CD8-positive, alpha-beta memory T cell (primary cell): ENCODE results near the gene RSU1. TPM values are rescaled to one million over a fixed set of nuclear protein-coding genes. Genes with fewer than 3 reads are reported as not detected.

Source experiments
- CTCF ChIA-PET: fragments of 350-600 bp; sonication (Branson Sonifier 250); formaldehyde crosslinking; loops from one replicate; lab custom pipeline; 2021; ENCODE audit warnings: antibody characterized with exemption; lab: Charles Lee
- POLR2A ChIA-PET: fragments of 350-600 bp; sonication (Branson Sonifier 250); formaldehyde crosslinking; loops from one replicate; lab custom pipeline; 2021; ENCODE audit warnings: antibody characterized with exemption; lab: Charles Lee
- DNase-seq, 5 donors: peaks; one replicate each; pipeline versions ENCODE4 v3.0.0 to v3.0.0-alpha.2; 2020 to 2022; ENCODE audit warnings: mixed read lengths in 1 of 5
- H3K27ac ChIP-seq: one replicate; pipeline ENCODE4 v1.7.0; 2013; ENCODE audit warnings: low read depth, mild to moderate bottlenecking, low read length, moderate library complexity
- H3K27me3 ChIP-seq: 2 replicates; pipeline ENCODE4 v1.7.0; 2013; ENCODE audit warnings: low read length, mild to moderate bottlenecking; ENCODE audit not compliant: insufficient read depth, poor library complexity, severe bottlenecking
- H3K36me3 ChIP-seq: 2 replicates; pipeline ENCODE4 v1.7.0; 2013; ENCODE audit warnings: mild to moderate bottlenecking, low read length, moderate library complexity; ENCODE audit not compliant: insufficient read depth
- H3K4me1 ChIP-seq: 2 replicates; pipeline ENCODE4 v1.7.0; 2013; ENCODE audit warnings: mild to moderate bottlenecking, low read length, moderate library complexity; ENCODE audit not compliant: insufficient read depth
- H3K4me3 ChIP-seq: 2 replicates; pipeline ENCODE4 v1.7.0; 2013; ENCODE audit warnings: mild to moderate bottlenecking, low read length
- H3K9me3 ChIP-seq: 2 replicates; pipeline ENCODE4 v1.7.0; 2013; ENCODE audit warnings: mild to moderate bottlenecking, low read length
- H3K27ac Mint-ChIP-seq, 8 donors: one replicate each; pipeline ENCODE4 v1.8.0; 2020 to 2021; ENCODE audit warnings: mixed read lengths in 8 of 8, mild to moderate bottlenecking in 6 of 8, inconsistent platforms in 3 of 8, moderate library complexity in 3 of 8
- H3K27me3 Mint-ChIP-seq, 2 donors: one replicate each; pipeline ENCODE4 v1.8.0; 2020 to 2021; ENCODE audit warnings: mixed read lengths in 2 of 2, mild to moderate bottlenecking in 1 of 2, moderate library complexity in 1 of 2
- H3K36me3 Mint-ChIP-seq, 3 donors: one replicate each; pipeline ENCODE4 v1.8.0; 2020 to 2021; ENCODE audit warnings: mixed read lengths in 3 of 3, inconsistent platforms in 1 of 3, mild to moderate bottlenecking in 1 of 3
- H3K4me1 Mint-ChIP-seq, 3 donors: one replicate each; pipeline ENCODE4 v1.8.0; 2020 to 2021; ENCODE audit warnings: mixed read lengths in 3 of 3, inconsistent platforms in 1 of 3, mild to moderate bottlenecking in 1 of 3
- H3K4me3 Mint-ChIP-seq, 7 donors: one replicate each; pipeline ENCODE4 v1.8.0; 2020 to 2021; ENCODE audit warnings: mixed read lengths in 7 of 7, mild to moderate bottlenecking in 6 of 7, moderate library complexity in 4 of 7, inconsistent platforms in 2 of 7
- H3K9me3 Mint-ChIP-seq, 5 donors: one replicate each; pipeline ENCODE4 v1.8.0; 2020 to 2022; ENCODE audit warnings: mixed read lengths in 5 of 5, mild to moderate bottlenecking in 3 of 5, moderate library complexity in 2 of 5, inconsistent platforms in 1 of 5
- polyA plus RNA-seq: library from polyadenylated mRNA; unstranded; fragments of 300-500 nt; fragmentation: Illumina TruSeq; gene quantifications from one replicate; pipeline ENCODE4 v1.2.3, GENCODE V29; 2021
- total RNA-seq, 2 experiments: library from RNA; stranded (reverse); gene quantifications; one replicate each; pipeline ENCODE4 v1.2.3, GENCODE V29; 2021

RSU1 gene
- total and polyA plus RNA-seq, 3 experiments from 2014 or later: 66.4 to 132 (median 68.5) TPM

DNA sequence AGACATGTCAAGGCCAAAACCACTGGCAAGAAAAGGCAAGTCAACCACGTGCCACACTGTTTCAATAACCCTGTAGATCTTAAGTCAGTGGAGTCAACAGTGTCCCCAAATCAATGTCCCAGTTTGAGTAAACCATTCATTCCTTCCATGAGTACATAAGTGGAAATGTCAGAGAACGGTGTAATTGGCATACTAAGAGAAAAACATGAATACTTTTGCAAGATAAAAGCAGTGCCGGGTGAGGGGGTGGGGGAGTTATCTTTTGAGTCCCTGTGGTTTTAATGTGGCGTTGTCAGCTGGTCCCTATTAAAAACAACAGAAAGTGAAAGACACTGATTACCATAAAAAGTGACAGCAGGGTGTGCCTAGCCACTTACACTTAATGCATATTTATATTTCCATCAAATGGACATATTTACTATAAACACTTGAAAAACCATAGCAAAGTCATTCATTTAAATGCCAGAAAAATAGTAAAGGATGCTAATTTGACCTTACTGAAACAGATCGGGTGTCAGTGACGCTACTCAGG lies 37.8 kb downstream of the RSU1 start:
- peak overlapping the region in 3 of 7 donors; percentile 13 to 52 (median 15) for H3K4me3 Mint-ChIP-seq
- Histone ChIP-seq H3K27me3 (no peaks in the 10 kb centered on the region), H3K4me3 (no peak overlapping the region), H3K9me3 (no peaks in the 10 kb centered on the region), H3K4me1 (peaks cover 14% of the 10 kb centered on the region), H3K27ac (no peak overlapping the region), H3K36me3 (no peaks in the 10 kb centered on the region)
- H3K4me1 Mint-ChIP-seq: peaks cover 26 to 39% (median 36%) of the 10 kb centered on the region in 3 donors
- no peaks in the 10 kb centered on the region for H3K27me3 Mint-ChIP-seq
- peak overlapping the region; percentile 64 to 91 (median 77) for H3K27ac Mint-ChIP-seq
- no peaks in the 10 kb centered on the region for H3K9me3 Mint-ChIP-seq
- ChIA-PET POLR2A (no interaction called here), CTCF (no interaction called here)
- DNase-seq: peak in 3 of 5 donors; percentile 29 to 51 (median 30)
- H3K36me3 Mint-ChIP-seq: peaks cover 0 to 33% (median 12%) of the 10 kb centered on the region in 3 donors

DNA sequence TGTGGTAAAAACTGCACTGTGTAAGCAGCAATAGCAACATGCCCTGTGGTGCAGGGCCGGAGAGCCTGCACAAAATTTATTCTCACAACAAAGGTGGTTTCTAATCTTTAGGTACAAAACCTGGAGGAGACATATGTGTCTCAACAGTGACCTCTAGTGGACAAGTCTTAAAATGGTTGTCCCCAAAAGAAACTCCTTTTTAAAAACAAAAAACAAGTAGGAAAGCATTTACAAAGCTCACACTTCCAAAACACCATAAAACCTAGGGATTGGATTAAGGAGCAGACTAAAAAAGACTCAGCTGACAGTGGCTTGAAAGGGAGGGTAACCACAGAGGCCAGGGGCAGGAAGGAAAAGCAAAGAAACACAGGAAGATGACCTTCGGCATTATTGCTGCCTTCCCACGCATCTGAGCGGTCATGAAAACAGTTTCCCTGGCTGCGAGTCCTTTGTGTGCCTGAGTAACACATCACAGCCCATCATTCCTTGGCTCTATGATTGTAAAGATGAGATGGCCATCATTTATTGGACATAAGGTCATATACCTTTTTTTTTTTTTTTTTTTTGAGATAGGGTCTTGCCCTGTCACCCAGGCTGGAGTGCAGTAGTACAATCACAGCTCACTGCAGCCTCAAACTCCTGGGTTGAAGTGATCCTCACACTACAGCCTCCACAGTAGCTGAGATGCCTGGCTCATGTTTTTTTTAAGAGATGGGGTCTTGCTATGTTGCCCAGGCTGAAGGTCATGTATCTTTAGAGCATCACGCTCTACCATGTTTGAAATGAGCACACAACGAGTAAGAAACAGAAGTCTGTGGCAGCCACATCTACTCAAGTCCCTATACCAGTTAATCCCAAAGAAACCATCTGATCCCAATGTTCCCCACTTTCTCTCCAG lies 39.5 kb downstream of the RSU1 start:
- Mint-ChIP-seq H3K4me1 (peaks cover 29 to 39% (median 36%) of the 10 kb centered on the region in 3 donors), H3K36me3 (peaks cover 0 to 39% (median 12%) of the 10 kb centered on the region in 3 donors), H3K27me3 (no peaks in the 10 kb centered on the region), H3K4me3 (peak overlapping the region in 1 of 7 donors; percentile 43), H3K9me3 (no peaks in the 10 kb centered on the region), H3K27ac (peak overlapping the region; percentile 58 to 93 (median 88))
- Histone ChIP-seq H3K4me3 (no peak overlapping the region), H3K9me3 (no peaks in the 10 kb centered on the region), H3K36me3 (no peaks in the 10 kb centered on the region), H3K4me1 (peaks cover 14% of the 10 kb centered on the region), H3K27me3 (no peaks in the 10 kb centered on the region), H3K27ac (no peak overlapping the region)
- peak in 2 of 5 donors; percentile 47 to 50 for DNase-seq
- ChIA-PET POLR2A (no interaction called here), CTCF (interaction anchor here (0.6 to 2.5 kb wide), 11 partner anchors 9 to 875 kb away, joined by 3 to 10 read pairs (median 3); partner anchors contain the start of gene RSU1)

DNA sequence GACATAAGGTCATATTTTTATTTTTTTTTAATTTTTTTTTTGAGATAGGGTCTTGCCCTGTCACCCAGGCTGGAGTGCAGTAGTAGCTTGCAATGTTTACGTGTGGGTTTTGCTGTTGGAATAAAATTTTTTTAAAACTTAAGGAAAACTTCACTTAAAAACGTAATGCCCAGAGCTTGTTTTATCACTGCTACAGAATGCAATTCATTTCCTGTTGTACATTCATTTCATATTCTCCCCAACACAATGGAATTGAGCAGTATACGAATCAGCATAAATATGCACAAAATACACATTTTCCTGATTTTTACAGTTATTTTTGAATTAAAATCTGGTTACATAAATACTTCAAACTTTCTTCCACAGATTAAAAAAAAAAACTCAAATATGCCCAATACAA lies 40.3 kb downstream of the RSU1 start:
- Mint-ChIP-seq H3K27me3 (no peaks in the 10 kb centered on the region), H3K9me3 (no peaks in the 10 kb centered on the region), H3K36me3 (peaks cover 0 to 38% (median 9%) of the 10 kb centered on the region in 3 donors), H3K27ac (peak overlapping the region in 1 of 8 donors; percentile 50), H3K4me1 (peaks cover 31 to 43% (median 39%) of the 10 kb centered on the region in 3 donors), H3K4me3 (no peak overlapping the region)
- Histone ChIP-seq H3K27ac (no peak overlapping the region), H3K36me3 (no peaks in the 10 kb centered on the region), H3K4me3 (no peak overlapping the region), H3K27me3 (no peaks in the 10 kb centered on the region), H3K9me3 (no peaks in the 10 kb centered on the region), H3K4me1 (peaks cover 14% of the 10 kb centered on the region)
- ChIA-PET POLR2A (no interaction called here), CTCF (interaction anchor here (0.9 to 2.5 kb wide), 5 partner anchors 9 to 874 kb away, joined by 3 to 10 read pairs (median 6); no protein-coding TSS in a partner anchor)
- no peak for DNase-seq

DNA sequence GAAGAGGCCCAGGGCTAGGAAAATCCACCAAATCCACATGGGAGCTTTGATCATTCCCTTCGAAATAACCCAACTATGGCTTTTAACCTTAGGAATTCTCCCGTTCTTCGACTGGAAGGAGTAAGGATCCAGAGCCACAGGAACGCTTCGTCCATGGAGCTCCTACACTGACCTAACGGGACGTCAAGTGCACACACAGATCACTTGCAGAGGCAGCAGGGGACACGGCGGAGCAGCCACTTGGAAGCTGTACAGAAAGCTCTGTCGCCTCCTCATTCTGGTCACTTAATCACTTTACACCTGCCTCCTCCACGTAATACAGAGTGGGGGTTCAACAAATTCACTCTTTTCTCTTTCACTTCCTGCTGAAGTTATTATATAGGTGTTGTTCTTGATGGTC lies 43.9 kb downstream of the RSU1 start:
- DNase-seq: no peak
- CTCF ChIA-PET: no interaction called here
- H3K4me1 Mint-ChIP-seq: peaks cover 15 to 33% (median 29%) of the 10 kb centered on the region in 3 donors

DNA sequence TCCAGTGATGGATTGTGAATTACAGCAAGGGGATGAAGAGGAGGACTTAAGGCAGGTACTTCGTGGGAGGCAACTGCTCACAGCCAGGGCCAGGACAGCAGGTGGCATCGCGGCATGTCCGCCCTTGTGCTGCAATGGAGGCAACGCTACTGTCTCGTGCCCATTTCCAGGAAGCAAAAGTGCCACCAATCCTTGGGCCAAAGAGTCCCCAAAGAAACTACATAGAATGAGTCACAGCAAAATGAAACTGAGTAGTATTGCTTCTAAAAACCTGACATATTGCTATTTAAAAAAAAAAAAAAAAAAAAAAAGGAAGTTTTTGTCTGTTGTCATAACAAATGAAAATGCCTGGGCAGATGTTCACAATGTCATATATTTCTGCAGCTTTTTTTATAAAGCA lies 46.6 kb downstream of the RSU1 start:
- H3K4me1 Mint-ChIP-seq: peaks cover 15 to 36% (median 34%) of the 10 kb centered on the region in 3 donors
- H3K27ac Mint-ChIP-seq: peak overlapping the region in 1 of 8 donors; percentile 6
- Histone ChIP-seq H3K27ac (no peak overlapping the region), H3K9me3 (no peaks in the 10 kb centered on the region), H3K4me3 (no peak overlapping the region), H3K36me3 (no peaks in the 10 kb centered on the region), H3K4me1 (no peaks in the 10 kb centered on the region), H3K27me3 (no peaks in the 10 kb centered on the region)
- H3K36me3 Mint-ChIP-seq: peaks cover 0 to 34% (median 16%) of the 10 kb centered on the region in 3 donors
- ChIA-PET POLR2A (no interaction called here), CTCF (no interaction called here)
- no peaks in the 10 kb centered on the region for H3K9me3 Mint-ChIP-seq
- no peak for DNase-seq
- H3K4me3 Mint-ChIP-seq: no peak overlapping the region
- no peaks in the 10 kb centered on the region for H3K27me3 Mint-ChIP-seq

More for the DNA sequence above, 43.9 kb downstream of the RSU1 start:
- POLR2A ChIA-PET: no interaction called here
- Mint-ChIP-seq H3K9me3 (no peaks in the 10 kb centered on the region), H3K27me3 (no peaks in the 10 kb centered on the region), H3K4me3 (no peak overlapping the region), H3K36me3 (peaks cover 0 to 36% (median 14%) of the 10 kb centered on the region in 3 donors), H3K27ac (peak overlapping the region in 1 of 8 donors; percentile 36)
- Histone ChIP-seq H3K36me3 (no peaks in the 10 kb centered on the region), H3K4me3 (no peak overlapping the region), H3K4me1 (peaks cover 7% of the 10 kb centered on the region), H3K9me3 (no peaks in the 10 kb centered on the region), H3K27ac (no peak overlapping the region), H3K27me3 (no peaks in the 10 kb centered on the region)

DNA sequence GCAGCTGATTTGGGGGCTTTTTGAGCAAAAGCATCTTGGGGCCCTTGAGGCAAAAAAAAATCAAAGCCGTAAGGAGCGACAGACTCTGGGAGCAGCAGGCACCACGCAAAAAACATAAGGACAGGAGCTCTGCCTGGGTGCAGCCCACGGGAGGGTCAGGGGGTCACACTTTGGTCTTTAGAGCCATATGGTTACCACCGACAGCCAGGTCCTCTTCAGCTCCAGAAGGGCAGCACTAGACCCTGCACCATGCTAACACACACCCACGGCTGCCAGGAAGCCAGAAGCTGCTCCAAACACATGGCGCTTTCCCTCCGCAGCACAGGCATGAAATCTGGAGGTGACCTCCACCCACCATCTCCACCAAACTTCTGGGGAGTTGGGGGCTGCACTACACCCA lies 47.1 kb downstream of the RSU1 start:
- no peaks in the 10 kb centered on the region for H3K4me1 ChIP-seq
- no peak for DNase-seq
- H3K27ac ChIP-seq: no peak overlapping the region
- Mint-ChIP-seq H3K27ac (no peak overlapping the region), H3K4me1 (peaks cover 20 to 41% (median 39%) of the 10 kb centered on the region in 3 donors), H3K9me3 (no peaks in the 10 kb centered on the region), H3K36me3 (peaks cover 0 to 31% (median 16%) of the 10 kb centered on the region in 3 donors), H3K27me3 (no peaks in the 10 kb centered on the region), H3K4me3 (no peak overlapping the region)
- no peaks in the 10 kb centered on the region for H3K36me3 ChIP-seq
- no peak overlapping the region for H3K4me3 ChIP-seq
- no peaks in the 10 kb centered on the region for H3K27me3 ChIP-seq
- CTCF ChIA-PET: no interaction called here
- POLR2A ChIA-PET: no interaction called here
- H3K9me3 ChIP-seq: no peaks in the 10 kb centered on the region

DNA sequence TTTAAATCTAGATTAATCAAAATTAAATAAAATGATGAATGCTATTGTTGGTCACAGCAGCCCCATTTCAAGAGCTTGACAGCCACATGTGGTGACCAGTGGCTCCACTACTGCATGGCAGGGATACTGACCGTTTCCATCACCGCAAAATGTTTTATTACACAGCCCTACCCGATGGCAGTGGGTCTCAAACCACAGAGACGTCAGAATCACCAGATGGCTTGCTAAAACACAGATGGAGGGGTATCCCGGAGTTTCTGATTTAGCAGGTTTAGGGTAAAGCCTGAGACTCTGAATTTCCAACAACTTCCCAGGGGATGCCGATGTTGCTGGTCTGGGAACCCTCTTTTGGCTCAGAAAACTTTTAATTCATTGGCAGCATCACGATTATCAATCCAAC lies 47.9 kb downstream of the RSU1 start:
- no peaks in the 10 kb centered on the region for H3K9me3 ChIP-seq
- H3K36me3 ChIP-seq: no peaks in the 10 kb centered on the region
- H3K27me3 Mint-ChIP-seq: no peaks in the 10 kb centered on the region
- H3K4me3 ChIP-seq: no peak overlapping the region
- no peak overlapping the region for H3K27ac Mint-ChIP-seq
- ChIA-PET CTCF (no interaction called here), POLR2A (no interaction called here)
- no peak for DNase-seq
- H3K4me1 Mint-ChIP-seq: peaks cover 22 to 43% (median 41%) of the 10 kb centered on the region in 3 donors
- peaks cover 0 to 30% (median 18%) of the 10 kb centered on the region in 3 donors for H3K36me3 Mint-ChIP-seq
- no peaks in the 10 kb centered on the region for H3K27me3 ChIP-seq
- H3K27ac ChIP-seq: no peak overlapping the region
- no peaks in the 10 kb centered on the region for H3K9me3 Mint-ChIP-seq
- H3K4me3 Mint-ChIP-seq: no peak overlapping the region
- H3K4me1 ChIP-seq: no peaks in the 10 kb centered on the region

DNA sequence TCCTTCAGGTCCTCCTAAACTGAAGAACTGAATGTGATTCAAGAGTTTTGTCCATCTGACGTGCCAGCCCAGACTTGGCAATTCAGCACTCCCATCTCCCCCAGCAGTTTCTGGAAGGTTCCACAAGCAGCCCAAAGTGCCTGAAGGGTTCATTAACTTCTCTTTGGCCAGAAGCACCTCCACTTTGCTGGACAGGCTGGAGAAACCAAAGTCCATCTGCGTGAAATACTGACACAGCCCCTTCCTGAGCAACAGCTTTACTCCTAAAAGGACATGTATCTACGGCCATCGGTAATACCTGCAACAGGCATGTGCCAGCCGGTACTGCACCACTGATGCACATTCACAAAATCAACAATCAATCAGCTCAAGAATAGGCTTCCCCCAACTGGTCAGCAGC lies 48.5 kb downstream of the RSU1 start:
- H3K4me3 ChIP-seq: no peak overlapping the region
- Mint-ChIP-seq H3K4me1 (peaks cover 21 to 43% (median 41%) of the 10 kb centered on the region in 3 donors), H3K9me3 (no peaks in the 10 kb centered on the region), H3K27ac (peak overlapping the region in 1 of 8 donors; percentile 58), H3K36me3 (peaks cover 0 to 33% (median 21%) of the 10 kb centered on the region in 3 donors), H3K27me3 (no peaks in the 10 kb centered on the region), H3K4me3 (no peak overlapping the region)
- H3K36me3 ChIP-seq: no peaks in the 10 kb centered on the region
- DNase-seq: no peak
- ChIA-PET CTCF (no interaction called here), POLR2A (no interaction called here)
- no peaks in the 10 kb centered on the region for H3K4me1 ChIP-seq
- no peak overlapping the region for H3K27ac ChIP-seq
- H3K9me3 ChIP-seq: no peaks in the 10 kb centered on the region
- no peaks in the 10 kb centered on the region for H3K27me3 ChIP-seq
